Measurements from ENCODE around the gene TBC1D21.

The TBC1D21 gene

GRCh38 chr15:73908030-73908821, 34.9 kb downstream of the TBC1D21 start:
- no peak overlapping the region for H3K4me3 ChIP-seq (ENCODE audit: low read length, poor library complexity, severe bottlenecking)
- TF ChIP-seq EZH2phosphoT487 (IDR thresholded peaks at IDR 0.05; ENCODE audit: borderline replicate concordance) (no peak), CTCF (conservative IDR thresholded peaks at IDR 0.05; ENCODE audit: low read length) (peak; percentile 94)
- H3F3A ChIP-seq (ENCODE audit: low read depth) = no peaks in the 10 kb centered on the region
- H3K79me2 ChIP-seq (ENCODE audit: insufficient read depth, low read length) = no peaks in the 10 kb centered on the region
- no peak overlapping the region for H3K4me2 ChIP-seq (ENCODE audit: low read depth, low read length, poor library complexity, severe bottlenecking)
- H3K9me3 ChIP-seq (ENCODE audit: insufficient read depth, low read depth, low read length) = no peaks in the 10 kb centered on the region
- no peaks in the 10 kb centered on the region for H4K20me1 ChIP-seq (ENCODE audit: insufficient read depth, low read length, poor library complexity, severe bottlenecking)
- H3K9ac ChIP-seq (ENCODE audit: low read depth, low read length, poor library complexity, severe bottlenecking) = no peak overlapping the region
- H3K36me3 ChIP-seq (ENCODE audit: insufficient read depth, low read length) = no peaks in the 10 kb centered on the region
- peak overlapping the region; percentile 52; the same call in 1 of the 2 replicates for H2AFZ ChIP-seq (ENCODE audit: low read length)
- no peaks in the 10 kb centered on the region for H3K27me3 ChIP-seq (ENCODE audit: insufficient read depth, low read length, poor library complexity, severe bottlenecking)
- H3K9me2 ChIP-seq (replicated peaks; ENCODE audit: low read depth, low read length) = no peaks in the 10 kb centered on the region
- H3K4me1 ChIP-seq (ENCODE audit: insufficient read depth, low read length, poor library complexity, severe bottlenecking) = peaks cover 34% of the 10 kb centered on the region

GRCh38 chr15:73908822-73909122, 35.4 kb downstream of the TBC1D21 start:
- Histone ChIP-seq H3K9me2 (replicated peaks; ENCODE audit: low read depth, low read length) (no peaks in the 10 kb centered on the region), H3K27me3 (ENCODE audit: insufficient read depth, low read length, poor library complexity, severe bottlenecking) (no peaks in the 10 kb centered on the region), H3K4me3 (ENCODE audit: low read length, poor library complexity, severe bottlenecking) (no peak overlapping the region), H3K36me3 (ENCODE audit: insufficient read depth, low read length) (no peaks in the 10 kb centered on the region), H3K4me2 (ENCODE audit: low read depth, low read length, poor library complexity, severe bottlenecking) (no peak overlapping the region), H2AFZ (ENCODE audit: low read length) (no peak overlapping the region), H4K20me1 (ENCODE audit: insufficient read depth, low read length, poor library complexity, severe bottlenecking) (no peaks in the 10 kb centered on the region), H3K9me3 (ENCODE audit: insufficient read depth, low read depth, low read length) (no peaks in the 10 kb centered on the region), H3K79me2 (ENCODE audit: insufficient read depth, low read length) (no peaks in the 10 kb centered on the region), H3F3A (ENCODE audit: low read depth) (no peaks in the 10 kb centered on the region), H3K4me1 (ENCODE audit: insufficient read depth, low read length, poor library complexity, severe bottlenecking) (peaks cover 40% of the 10 kb centered on the region), H3K9ac (ENCODE audit: low read depth, low read length, poor library complexity, severe bottlenecking) (no peak overlapping the region)
- TF ChIP-seq CTCF (conservative IDR thresholded peaks at IDR 0.05; ENCODE audit: low read length) (no peak), EZH2phosphoT487 (IDR thresholded peaks at IDR 0.05; ENCODE audit: borderline replicate concordance) (no peak)

- Histone ChIP-seq H3K9ac (ENCODE audit: low read depth, low read length, poor library complexity, severe bottlenecking) (no peak overlapping the region), H3K4me1 (ENCODE audit: insufficient read depth, low read length, poor library complexity, severe bottlenecking) (peaks cover 47% of the 10 kb centered on the region), H3K36me3 (ENCODE audit: insufficient read depth, low read length) (no peaks in the 10 kb centered on the region), H3K27me3 (ENCODE audit: insufficient read depth, low read length, poor library complexity, severe bottlenecking) (no peaks in the 10 kb centered on the region), H2AFZ (ENCODE audit: low read length) (no peak overlapping the region), H3K79me2 (ENCODE audit: insufficient read depth, low read length) (no peaks in the 10 kb centered on the region), H3K9me2 (replicated peaks; ENCODE audit: low read depth, low read length) (no peaks in the 10 kb centered on the region), H3K9me3 (ENCODE audit: insufficient read depth, low read depth, low read length) (no peaks in the 10 kb centered on the region), H3K4me2 (ENCODE audit: low read depth, low read length, poor library complexity, severe bottlenecking) (no peak overlapping the region), H3K4me3 (ENCODE audit: low read length, poor library complexity, severe bottlenecking) (no peak overlapping the region), H4K20me1 (ENCODE audit: insufficient read depth, low read length, poor library complexity, severe bottlenecking) (no peaks in the 10 kb centered on the region), H3F3A (ENCODE audit: low read depth) (no peaks in the 10 kb centered on the region)
- no peak for TF ChIP-seq CTCF (conservative IDR thresholded peaks at IDR 0.05; ENCODE audit: low read length)
- no peak for TF ChIP-seq EZH2phosphoT487 (IDR thresholded peaks at IDR 0.05; ENCODE audit: borderline replicate concordance)
These were observed 36.3 kb downstream of the TBC1D21 start for GRCh38 chr15:73909651-73910050.
